Liver (tissue), 9 donors: ENCODE measurements around the gene CCNY. TPM values are rescaled to one million over a fixed set of nuclear protein-coding genes. Genes with fewer than 3 reads are reported as not detected.
"Not testable (repeated sequence)": the region's sequence is repeated elsewhere in the genome, so short reads cannot be mapped to it uniquely, and the experiment has no call there.

ENCODE experiments used
- DNase-seq: peaks from one replicate; pipeline ENCODE4 v3.0.0-alpha.2; 2017; ENCODE audit warnings: low spot score
- H3K27ac ChIP-seq, 2 donors: one replicate each; pipeline ENCODE4 v1.7.0; 2013; ENCODE audit warnings: inconsistent platforms in 2 of 2, low read length in 2 of 2, control low read depth in 1 of 2, low read depth in 1 of 2, mild to moderate bottlenecking in 1 of 2
- H3K27me3 ChIP-seq, 4 donors: one replicate each; pipeline versions ENCODE4 v1.6.1 to v1.7.0; 2013; ENCODE audit warnings: low read length in 3 of 4, inconsistent platforms in 1 of 4, mild to moderate bottlenecking in 1 of 4, moderate library complexity in 1 of 4; ENCODE audit not compliant: control insufficient read depth in 4 of 4, insufficient read depth in 4 of 4
- H3K36me3 ChIP-seq, 4 donors: one replicate each; pipeline versions ENCODE4 v1.6.1 to v1.7.0; 2013; ENCODE audit warnings: low read length in 3 of 4, mild to moderate bottlenecking in 3 of 4, low read depth in 1 of 4, moderate library complexity in 1 of 4; ENCODE audit not compliant: control insufficient read depth in 4 of 4, insufficient read depth in 3 of 4
- H3K4me1 ChIP-seq, 4 donors: one replicate each; pipeline versions ENCODE4 v1.6.1 to v1.7.0; 2013; ENCODE audit warnings: low read length in 3 of 4, mild to moderate bottlenecking in 3 of 4, moderate library complexity in 1 of 4; ENCODE audit not compliant: control insufficient read depth in 4 of 4, insufficient read depth in 4 of 4
- H3K4me3 ChIP-seq, 3 donors: one replicate each; pipeline versions ENCODE4 v1.6.1 to v1.7.0; 2013; ENCODE audit warnings: low read length in 3 of 3, control low read depth in 1 of 3, low read depth in 1 of 3, mild to moderate bottlenecking in 1 of 3
- H3K9ac ChIP-seq, 2 donors: one replicate each; pipeline ENCODE4 v1.7.0; 2013; ENCODE audit warnings: low read length in 2 of 2, mild to moderate bottlenecking in 2 of 2, moderate library complexity in 2 of 2, control low read depth in 1 of 2, low read depth in 1 of 2
- H3K9me3 ChIP-seq, 4 donors: one replicate each; pipeline versions ENCODE4 v1.6.1 to v1.7.0; 2013; ENCODE audit warnings: low read length in 3 of 4; ENCODE audit not compliant: control insufficient read depth in 4 of 4
- EGR1 ChIP-seq, 2 donors: IDR thresholded peaks; 2 replicates each; pipeline ENCODE4 v1.6.1; 2016 to 2018; ENCODE audit warnings: antibody characterized with exemption in 2 of 2, low read depth in 2 of 2
- FOXA1 ChIP-seq: IDR thresholded peaks from 2 replicates; pipeline ENCODE4 v1.6.1; 2016; ENCODE audit warnings: antibody characterized with exemption
- FOXA2 ChIP-seq: IDR thresholded peaks from 2 replicates; pipeline ENCODE4 v1.6.1; 2016; ENCODE audit warnings: antibody characterized with exemption
- GABPA ChIP-seq, 2 donors: IDR thresholded peaks in 1 of 2; conservative IDR thresholded peaks in 1 of 2; 2 replicates each; pipeline ENCODE4 v1.6.1; 2016; ENCODE audit warnings: antibody characterized with exemption in 2 of 2, mild to moderate bottlenecking in 1 of 2, moderate library complexity in 1 of 2
- HNF4G ChIP-seq: IDR thresholded peaks from 2 replicates; pipeline ENCODE4 v1.6.1; 2016; ENCODE audit warnings: antibody characterized with exemption
- JUND ChIP-seq, 2 donors: IDR thresholded peaks; 2 replicates each; pipeline ENCODE4 v1.6.1; 2016; ENCODE audit warnings: antibody characterized with exemption in 2 of 2
- MAX ChIP-seq: IDR thresholded peaks from 2 replicates; pipeline ENCODE4 v1.6.1; 2016; ENCODE audit warnings: antibody characterized with exemption
- NR2F2 ChIP-seq: IDR thresholded peaks from 2 replicates; pipeline ENCODE4 v1.6.1; 2016; ENCODE audit warnings: antibody characterized with exemption
- RAD21 ChIP-seq, 2 donors: IDR thresholded peaks; 2 replicates each; pipeline ENCODE4 v1.6.1; 2016; ENCODE audit warnings: antibody characterized with exemption in 2 of 2, mild to moderate bottlenecking in 2 of 2
- SP1 ChIP-seq: IDR thresholded peaks from 2 replicates; pipeline ENCODE4 v1.6.1; 2018; ENCODE audit warnings: antibody characterized with exemption, mild to moderate bottlenecking
- TAF1 ChIP-seq: conservative IDR thresholded peaks from 2 replicates; pipeline ENCODE4 v1.6.1; 2016; ENCODE audit warnings: antibody characterized with exemption, mild to moderate bottlenecking
- WGBS: extraction: QIAGEN DNeasy Blood & Tissue Kit; methylation state at CpG from one replicate; pipeline ENCODE4 v1.1.7; 2013; 5-methylcytosine and 5-hydroxymethylcytosine counted together
- polyA plus RNA-seq, 2 donors: library from polyadenylated mRNA; stranded (reverse) in 1 of 2; unstranded in 1 of 2; fragments of 200-250 nt in 1 of 2; fragments of >200 nt in 1 of 2; fragmentation: Nextera tagmentation in 1 of 2; extraction: Ambion mirVana in 1 of 2; gene quantifications; one replicate each; pipeline versions ENCODE4 v1.2.1 to v1.2.3, GENCODE V29; 2013 to 2015
- total RNA-seq, 2 donors: library from RNA; depleted of rRNA; stranded (reverse); fragments of >200 nt; gene quantifications; one replicate each; pipeline ENCODE4 v1.2.3, GENCODE V29; 2014
- TF ChIP-seq, protein P1 (sequence below): IDR thresholded peaks from 2 replicates; pipeline ENCODE4 v1.6.1; 2016; ENCODE audit warnings: antibody characterized with exemption
- TF ChIP-seq, protein P2 (sequence below): fragments of 150-350 bp; IDR thresholded peaks from 2 replicates; pipeline ENCODE4 v1.5.1; 2017; ENCODE audit warnings: improper control_type of control experiment, low read depth, low read length; ENCODE audit not compliant: missing input control
- TF ChIP-seq, protein P3 (sequence below): IDR thresholded peaks from 2 replicates; pipeline ENCODE4 v1.6.1; 2016; ENCODE audit warnings: antibody characterized with exemption
- donor health status: healthy.
- donor health status: healthy.
- donor health status: healthy.
- donor health status: healthy.
- donor health status: healthy.

CCNY gene
- total and polyA plus RNA-seq, 4 donors: 17.6 to 38.4 (median 21.8) TPM

DNA sequence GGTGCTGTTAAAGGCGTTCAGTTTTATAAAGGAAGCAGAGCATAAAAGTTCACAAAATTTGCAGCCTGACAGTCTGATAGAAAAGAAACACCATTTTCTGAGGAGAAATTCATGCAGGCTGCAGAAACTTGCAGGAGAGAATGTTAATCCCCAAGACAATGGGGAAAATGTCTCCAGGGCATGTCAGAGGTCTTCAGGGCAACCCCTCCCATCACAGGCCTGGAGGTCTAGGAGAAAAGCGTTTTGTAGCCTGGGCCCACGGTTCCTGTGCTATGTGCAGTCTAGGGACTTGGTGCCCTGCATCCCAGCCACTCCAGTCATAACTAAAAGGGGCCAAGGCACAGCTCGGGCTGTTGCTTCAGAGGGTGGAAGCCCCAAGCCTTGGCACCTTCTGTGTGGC, 200.5 kb downstream of the CCNY start:
- H3K36me3 ChIP-seq: peaks cover 4 to 31% (median 22%) of the 10 kb centered on the region in 4 donors
- H3K9ac ChIP-seq: no peak overlapping the region

DNA sequence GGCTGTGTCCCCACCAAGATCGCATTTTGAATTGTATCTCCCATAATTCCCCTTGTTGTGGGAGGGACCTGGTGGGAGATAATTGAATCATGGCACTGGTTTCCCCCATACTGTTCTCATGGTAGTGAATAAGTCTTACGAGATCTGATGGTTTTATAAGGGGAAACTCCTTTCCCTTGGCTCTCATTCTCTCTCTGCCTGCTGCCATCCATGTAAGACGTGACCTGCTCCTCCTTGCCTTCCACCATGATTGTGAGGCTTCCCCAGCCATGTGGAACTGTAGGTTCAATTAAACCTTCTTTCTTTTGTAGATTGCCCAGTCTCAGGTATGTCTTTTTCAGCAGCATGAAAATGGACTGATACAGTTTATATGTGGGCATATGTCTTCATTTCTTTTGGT, 201.6 kb downstream of the CCNY start:
- peaks cover 4 to 23% (median 12%) of the 10 kb centered on the region in 4 donors for H3K36me3 ChIP-seq
- H3K4me1 ChIP-seq, H3K27ac ChIP-seq, H3K9me3 ChIP-seq, DNase-seq, H3K4me3 ChIP-seq, H3K27me3 ChIP-seq, H3K9ac ChIP-seq: not testable (repeated sequence)
- 98% methylated on average over 3 of the region's 3 CpGs for WGBS

More for the DNA sequence above, 200.5 kb downstream of the CCNY start:
- WGBS: 98% methylated on average over 4 of the region's 4 CpGs
- Histone ChIP-seq H3K4me1 (no peaks in the 10 kb centered on the region), H3K27me3 (no peaks in the 10 kb centered on the region), H3K27ac (no peak overlapping the region), H3K9me3 (no peaks in the 10 kb centered on the region), H3K4me3 (no peak overlapping the region)
- no peak for DNase-seq
- no peak for TF ChIP-seq FOXA1
- no peak for TF ChIP-seq MAX
- TF ChIP-seq FOXA2: no peak
- TF ChIP-seq, protein P1, sequence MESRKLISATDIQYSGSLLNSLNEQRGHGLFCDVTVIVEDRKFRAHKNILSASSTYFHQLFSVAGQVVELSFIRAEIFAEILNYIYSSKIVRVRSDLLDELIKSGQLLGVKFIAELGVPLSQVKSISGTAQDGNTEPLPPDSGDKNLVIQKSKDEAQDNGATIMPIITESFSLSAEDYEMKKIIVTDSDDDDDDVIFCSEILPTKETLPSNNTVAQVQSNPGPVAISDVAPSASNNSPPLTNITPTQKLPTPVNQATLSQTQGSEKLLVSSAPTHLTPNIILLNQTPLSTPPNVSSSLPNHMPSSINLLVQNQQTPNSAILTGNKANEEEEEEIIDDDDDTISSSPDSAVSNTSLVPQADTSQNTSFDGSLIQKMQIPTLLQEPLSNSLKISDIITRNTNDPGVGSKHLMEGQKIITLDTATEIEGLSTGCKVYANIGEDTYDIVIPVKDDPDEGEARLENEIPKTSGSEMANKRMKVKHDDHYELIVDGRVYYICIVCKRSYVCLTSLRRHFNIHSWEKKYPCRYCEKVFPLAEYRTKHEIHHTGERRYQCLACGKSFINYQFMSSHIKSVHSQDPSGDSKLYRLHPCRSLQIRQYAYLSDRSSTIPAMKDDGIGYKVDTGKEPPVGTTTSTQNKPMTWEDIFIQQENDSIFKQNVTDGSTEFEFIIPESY: no peak
- TF ChIP-seq RAD21 (IDR thresholded peaks at IDR 0.05): no peak
- TF ChIP-seq GABPA (IDR thresholded peaks at IDR 0.05 in 1 of 2, conservative IDR thresholded peaks at IDR 0.05 in 1 of 2): no peak
- TF ChIP-seq EGR1 (IDR thresholded peaks at IDR 0.05; ENCODE audit: low read depth in 2 of 2): no peak
- no peak for TF ChIP-seq JUND (IDR thresholded peaks at IDR 0.05)
- no peak for TF ChIP-seq HNF4G
- no peak for TF ChIP-seq SP1
- no peak for TF ChIP-seq NR2F2
- TF ChIP-seq, protein P2, sequence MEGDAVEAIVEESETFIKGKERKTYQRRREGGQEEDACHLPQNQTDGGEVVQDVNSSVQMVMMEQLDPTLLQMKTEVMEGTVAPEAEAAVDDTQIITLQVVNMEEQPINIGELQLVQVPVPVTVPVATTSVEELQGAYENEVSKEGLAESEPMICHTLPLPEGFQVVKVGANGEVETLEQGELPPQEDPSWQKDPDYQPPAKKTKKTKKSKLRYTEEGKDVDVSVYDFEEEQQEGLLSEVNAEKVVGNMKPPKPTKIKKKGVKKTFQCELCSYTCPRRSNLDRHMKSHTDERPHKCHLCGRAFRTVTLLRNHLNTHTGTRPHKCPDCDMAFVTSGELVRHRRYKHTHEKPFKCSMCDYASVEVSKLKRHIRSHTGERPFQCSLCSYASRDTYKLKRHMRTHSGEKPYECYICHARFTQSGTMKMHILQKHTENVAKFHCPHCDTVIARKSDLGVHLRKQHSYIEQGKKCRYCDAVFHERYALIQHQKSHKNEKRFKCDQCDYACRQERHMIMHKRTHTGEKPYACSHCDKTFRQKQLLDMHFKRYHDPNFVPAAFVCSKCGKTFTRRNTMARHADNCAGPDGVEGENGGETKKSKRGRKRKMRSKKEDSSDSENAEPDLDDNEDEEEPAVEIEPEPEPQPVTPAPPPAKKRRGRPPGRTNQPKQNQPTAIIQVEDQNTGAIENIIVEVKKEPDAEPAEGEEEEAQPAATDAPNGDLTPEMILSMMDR: no peak
- TF ChIP-seq, protein P3, sequence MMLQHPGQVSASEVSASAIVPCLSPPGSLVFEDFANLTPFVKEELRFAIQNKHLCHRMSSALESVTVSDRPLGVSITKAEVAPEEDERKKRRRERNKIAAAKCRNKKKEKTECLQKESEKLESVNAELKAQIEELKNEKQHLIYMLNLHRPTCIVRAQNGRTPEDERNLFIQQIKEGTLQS: no peak
- TF ChIP-seq TAF1: no peak
